NOMO-1 treated with DMSO at 0.1 percent for 48 hours (cell line): ENCODE data around the gene ANTXR1.

Experiments
- DNase-seq: peaks from one replicate; lab custom pipeline; 2025; ENCODE audit not compliant: unreplicated experiment; lab: John Stamatoyannopoulos, UW

Gene ANTXR1

GRCh38 chr2:69033461-69034095 is 20.6 kb downstream of the ANTXR1 start:
- DNase-seq: no peak

GRCh38 chr2:69034122-69034521 is 21.1 kb downstream of the ANTXR1 start:
- no peak for DNase-seq

- no peak for DNase-seq
Observed at GRCh38 chr2:69034845-69035244, 21.9 kb downstream of the ANTXR1 start.

- no peak for DNase-seq
Observed at GRCh38 chr2:69036926-69037325, 23.9 kb downstream of the ANTXR1 start.

- DNase-seq: no peak
Observed at GRCh38 chr2:69041214-69041613, 28.2 kb downstream of the ANTXR1 start.

- no peak for DNase-seq
Observed at GRCh38 chr2:69043736-69044400, 30.9 kb downstream of the ANTXR1 start.

- no peak for DNase-seq
Observed at GRCh38 chr2:69046221-69046662, 33.3 kb downstream of the ANTXR1 start.

- DNase-seq: no peak
Observed at GRCh38 chr2:69047625-69048145, 34.7 kb downstream of the ANTXR1 start.

- DNase-seq: no peak
Observed at GRCh38 chr2:69050802-69051201, 37.8 kb downstream of the ANTXR1 start.

- DNase-seq: no peak
Observed at GRCh38 chr2:69053416-69053965, 40.5 kb downstream of the ANTXR1 start.

GRCh38 chr2:69054431-69054830 is 41.5 kb downstream of the ANTXR1 start:
- no peak for DNase-seq

- DNase-seq: no peak
Observed at GRCh38 chr2:69055688-69056470, 42.9 kb downstream of the ANTXR1 start.

GRCh38 chr2:69057660-69058059 is 44.7 kb downstream of the ANTXR1 start:
- DNase-seq: no peak

- DNase-seq: no peak
Observed at GRCh38 chr2:69059731-69060290, 46.8 kb downstream of the ANTXR1 start.

- no peak for DNase-seq
Observed at GRCh38 chr2:69060938-69061501, 48.0 kb downstream of the ANTXR1 start.

- DNase-seq: no peak
Observed at GRCh38 chr2:69061525-69061924, 48.5 kb downstream of the ANTXR1 start.

GRCh38 chr2:69062307-69062962 is 49.5 kb downstream of the ANTXR1 start:
- no peak for DNase-seq

GRCh38 chr2:69065735-69066336 is 52.9 kb downstream of the ANTXR1 start:
- DNase-seq: no peak

- DNase-seq: no peak
Observed at GRCh38 chr2:69067026-69067630, 54.1 kb downstream of the ANTXR1 start.
